ENCODE measurements around the gene SEC62.
A peak's percentile ranks its signal among the peaks of the same experiment; 100 is the strongest.

The SEC62 gene

GRCh38 chr3:169940470-169941181 is 26.0 kb upstream of the SEC62 start:
- TF ChIP-seq USF1 (IDR thresholded peaks at IDR 0.05), result peak; percentile 45; the same call in 1 of the 2 replicates
- TF ChIP-seq TEAD4 (IDR thresholded peaks at IDR 0.05), result no peak
- no peak for TF ChIP-seq EGR1 (IDR thresholded peaks at IDR 0.05)
- no peak for TF ChIP-seq REST (IDR thresholded peaks at IDR 0.05; ENCODE audit: low read depth)
- no peak for TF ChIP-seq ZBTB7A (IDR thresholded peaks at IDR 0.05; ENCODE audit: low read depth)

- TF ChIP-seq NFIC (IDR thresholded peaks at IDR 0.05) (no peak), USF1 (IDR thresholded peaks at IDR 0.05) (no peak), MAX (IDR thresholded peaks at IDR 0.05) (no peak), TAF1 (IDR thresholded peaks at IDR 0.05; ENCODE audit: low read depth) (no peak), YY1 (IDR thresholded peaks at IDR 0.05; ENCODE audit: low read depth) (no peak), TCF12 (IDR thresholded peaks at IDR 0.05; ENCODE audit: low read depth) (no peak), CREB1 (IDR thresholded peaks at IDR 0.05; ENCODE audit: low read depth) (no peak), EGR1 (IDR thresholded peaks at IDR 0.05) (no peak), EP300 (IDR thresholded peaks at IDR 0.05; ENCODE audit: borderline replicate concordance) (no peak), REST (IDR thresholded peaks at IDR 0.05; ENCODE audit: low read depth) (no peak), TEAD4 (IDR thresholded peaks at IDR 0.05) (no peak), RAD21 (IDR thresholded peaks at IDR 0.05; ENCODE audit: low read depth) (no peak), CEBPB (IDR thresholded peaks at IDR 0.05) (no peak), FOXM1 (IDR thresholded peaks at IDR 0.05; ENCODE audit: borderline replicate concordance, low read depth) (no peak), ZBTB7A (IDR thresholded peaks at IDR 0.05; ENCODE audit: low read depth) (no peak)
Observed at GRCh38 chr3:169945313-169945712, 21.3 kb upstream of the SEC62 start.

- TF ChIP-seq RAD21 (IDR thresholded peaks at IDR 0.05; ENCODE audit: low read depth) (no peak), CREB1 (IDR thresholded peaks at IDR 0.05; ENCODE audit: low read depth) (no peak), EP300 (IDR thresholded peaks at IDR 0.05; ENCODE audit: borderline replicate concordance) (no peak), TEAD4 (IDR thresholded peaks at IDR 0.05) (no peak), YY1 (IDR thresholded peaks at IDR 0.05; ENCODE audit: low read depth) (no peak)
Observed at GRCh38 chr3:169946336-169946735, 20.3 kb upstream of the SEC62 start.

GRCh38 chr3:169948559-169949448 is 17.8 kb upstream of the SEC62 start:
- TF ChIP-seq ZBTB7A (IDR thresholded peaks at IDR 0.05; ENCODE audit: low read depth), result no peak
- no peak for TF ChIP-seq FOXM1 (IDR thresholded peaks at IDR 0.05; ENCODE audit: borderline replicate concordance, low read depth)
- TF ChIP-seq CREB1 (IDR thresholded peaks at IDR 0.05; ENCODE audit: low read depth), result no peak
- TF ChIP-seq RAD21 (IDR thresholded peaks at IDR 0.05; ENCODE audit: low read depth), result no peak
- TF ChIP-seq MAX (IDR thresholded peaks at IDR 0.05), result no peak
- TF ChIP-seq YY1 (IDR thresholded peaks at IDR 0.05; ENCODE audit: low read depth), result no peak
- TF ChIP-seq EGR1 (IDR thresholded peaks at IDR 0.05), result no peak
- TF ChIP-seq TCF12 (IDR thresholded peaks at IDR 0.05; ENCODE audit: low read depth), result no peak
- TF ChIP-seq TEAD4 (IDR thresholded peaks at IDR 0.05), result no peak
- no peak for TF ChIP-seq EP300 (IDR thresholded peaks at IDR 0.05; ENCODE audit: borderline replicate concordance)
- no peak for TF ChIP-seq CEBPB (IDR thresholded peaks at IDR 0.05)
- no peak for TF ChIP-seq USF1 (IDR thresholded peaks at IDR 0.05)
- TF ChIP-seq TAF1 (IDR thresholded peaks at IDR 0.05; ENCODE audit: low read depth), result no peak
- no peak for TF ChIP-seq REST (IDR thresholded peaks at IDR 0.05; ENCODE audit: low read depth)

Measured in Ishikawa (cell line).